ENCODE data around the gene SEMA3A.

Gene SEMA3A

DNA sequence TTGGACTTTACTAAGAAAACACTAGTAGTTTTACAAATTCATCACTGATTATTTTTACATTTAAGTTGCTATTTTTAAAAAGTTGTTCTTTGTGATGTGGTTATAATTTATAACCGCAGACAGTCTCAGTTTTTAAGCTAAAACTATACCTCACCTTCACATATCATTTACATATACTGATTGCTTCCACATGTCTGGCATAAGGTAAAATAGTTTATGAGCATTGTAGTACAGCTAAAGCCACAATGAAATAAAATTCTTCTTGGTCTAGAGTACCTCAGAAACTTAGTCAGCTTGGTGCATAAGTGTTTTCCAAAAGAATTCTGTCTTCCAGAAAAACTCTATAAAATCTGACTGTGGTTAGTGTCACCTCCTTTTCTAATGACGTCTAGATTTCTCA lies 13.0 kb downstream of the SEMA3A start:
- H3K4me3 ChIP-seq (ENCODE audit: control insufficient read depth, low read depth, low read length): no peak overlapping the region
- TF ChIP-seq, protein P1, sequence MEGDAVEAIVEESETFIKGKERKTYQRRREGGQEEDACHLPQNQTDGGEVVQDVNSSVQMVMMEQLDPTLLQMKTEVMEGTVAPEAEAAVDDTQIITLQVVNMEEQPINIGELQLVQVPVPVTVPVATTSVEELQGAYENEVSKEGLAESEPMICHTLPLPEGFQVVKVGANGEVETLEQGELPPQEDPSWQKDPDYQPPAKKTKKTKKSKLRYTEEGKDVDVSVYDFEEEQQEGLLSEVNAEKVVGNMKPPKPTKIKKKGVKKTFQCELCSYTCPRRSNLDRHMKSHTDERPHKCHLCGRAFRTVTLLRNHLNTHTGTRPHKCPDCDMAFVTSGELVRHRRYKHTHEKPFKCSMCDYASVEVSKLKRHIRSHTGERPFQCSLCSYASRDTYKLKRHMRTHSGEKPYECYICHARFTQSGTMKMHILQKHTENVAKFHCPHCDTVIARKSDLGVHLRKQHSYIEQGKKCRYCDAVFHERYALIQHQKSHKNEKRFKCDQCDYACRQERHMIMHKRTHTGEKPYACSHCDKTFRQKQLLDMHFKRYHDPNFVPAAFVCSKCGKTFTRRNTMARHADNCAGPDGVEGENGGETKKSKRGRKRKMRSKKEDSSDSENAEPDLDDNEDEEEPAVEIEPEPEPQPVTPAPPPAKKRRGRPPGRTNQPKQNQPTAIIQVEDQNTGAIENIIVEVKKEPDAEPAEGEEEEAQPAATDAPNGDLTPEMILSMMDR (conservative IDR thresholded peaks at IDR 0.05; ENCODE audit: control insufficient read depth, insufficient read depth, low read depth, low read length): no peak
- no peak for DNase-seq (ENCODE audit: low read depth)

DNA sequence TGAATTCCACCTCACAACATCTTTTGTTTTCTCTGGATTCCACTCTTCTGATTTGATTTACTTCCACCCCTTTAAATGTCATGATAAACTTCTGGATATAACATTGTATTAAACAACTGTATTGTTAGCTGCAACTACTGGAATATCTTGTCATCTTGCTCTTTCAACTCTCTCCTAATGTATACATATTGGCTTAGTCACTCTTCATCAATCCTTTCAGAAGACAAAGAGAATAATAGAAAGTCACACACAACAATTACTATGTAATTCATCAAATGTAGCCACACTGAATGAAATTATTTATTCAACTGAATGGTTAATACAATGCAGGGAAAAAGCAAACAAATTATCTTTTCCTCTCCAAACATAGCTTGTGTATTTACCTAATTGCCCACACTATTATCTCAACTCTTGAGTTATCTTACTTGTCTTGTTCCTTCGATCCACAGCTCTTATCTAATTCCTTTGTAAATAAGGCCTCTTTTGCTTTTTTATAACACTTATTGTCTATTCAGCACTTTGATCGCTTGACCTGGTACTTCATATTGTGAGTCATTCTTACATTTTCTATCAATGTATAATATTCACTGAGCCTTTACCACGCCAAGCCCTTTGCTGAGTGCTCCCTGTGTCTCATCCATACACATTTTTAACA lies 16.7 kb downstream of the SEMA3A start:
- DNase-seq (ENCODE audit: low read depth): no peak
- no peak overlapping the region for H3K4me3 ChIP-seq (ENCODE audit: control insufficient read depth, low read depth, low read length)
- TF ChIP-seq, protein P1 (conservative IDR thresholded peaks at IDR 0.05; ENCODE audit: control insufficient read depth, insufficient read depth, low read depth, low read length): no peak

DNA sequence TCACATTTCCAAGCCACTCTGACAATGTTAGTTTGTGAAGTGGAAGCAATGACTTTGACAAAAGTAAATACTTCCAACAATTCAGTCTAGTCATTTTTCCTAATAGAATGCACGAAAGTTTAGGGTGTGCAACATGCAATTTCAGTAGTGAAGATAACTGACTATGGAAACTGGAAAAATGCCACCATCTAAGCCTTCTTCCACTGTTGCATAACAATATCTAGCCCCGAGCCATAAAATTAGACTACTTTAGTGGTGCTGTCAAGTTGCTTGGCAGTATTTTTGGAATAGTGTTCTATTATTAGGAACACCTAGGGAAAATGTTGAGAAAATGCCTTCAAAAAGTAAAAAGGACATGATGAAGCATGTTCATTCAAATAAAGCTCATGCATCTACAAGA lies 17.9 kb downstream of the SEMA3A start:
- H3K4me3 ChIP-seq (ENCODE audit: control insufficient read depth, low read depth, low read length): no peak overlapping the region
- TF ChIP-seq, protein P1 (conservative IDR thresholded peaks at IDR 0.05; ENCODE audit: control insufficient read depth, insufficient read depth, low read depth, low read length): no peak
- DNase-seq (ENCODE audit: low read depth): no peak

DNA sequence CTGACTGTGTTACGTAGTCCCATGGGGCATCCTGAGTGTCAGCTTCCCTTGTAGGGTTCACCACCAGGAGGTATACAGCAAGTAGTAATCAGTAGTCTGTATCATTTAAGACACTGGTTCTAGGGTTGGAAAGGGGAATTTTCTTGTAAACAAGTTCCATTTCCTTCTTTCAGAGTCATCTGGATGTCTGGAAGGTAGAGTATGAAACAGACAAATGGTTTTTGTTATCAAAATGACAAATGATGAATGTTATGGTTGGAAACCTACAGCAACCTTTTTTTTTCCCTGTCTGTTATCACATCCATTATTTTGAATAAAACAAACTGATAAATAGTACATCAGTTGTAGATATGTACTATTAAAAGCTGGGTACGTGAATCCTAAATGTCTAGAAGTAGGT lies 19.1 kb downstream of the SEMA3A start:
- no peak overlapping the region for H3K4me3 ChIP-seq (ENCODE audit: control insufficient read depth, low read depth, low read length)
- TF ChIP-seq, protein P1 (conservative IDR thresholded peaks at IDR 0.05; ENCODE audit: control insufficient read depth, insufficient read depth, low read depth, low read length): no peak
- DNase-seq (ENCODE audit: low read depth): no peak

DNA sequence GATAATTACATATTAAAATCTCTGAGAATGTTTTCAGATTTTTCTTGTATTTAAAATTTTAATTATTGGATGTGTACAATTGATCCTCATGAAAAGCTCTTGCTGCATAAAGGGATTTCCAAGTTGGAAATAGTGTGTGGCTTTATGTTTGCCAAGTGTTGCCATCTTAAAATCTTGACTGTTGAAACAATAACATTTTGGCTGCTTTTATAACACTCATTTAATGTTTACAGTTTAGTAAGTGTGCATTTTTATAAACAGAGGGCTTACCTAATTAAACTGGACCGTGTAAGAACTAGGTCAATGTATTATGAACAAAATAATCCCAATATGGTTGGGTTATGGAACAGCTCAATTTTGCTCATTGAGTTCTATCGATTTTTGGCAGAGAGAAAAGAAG lies 23.9 kb downstream of the SEMA3A start:
- TF ChIP-seq, protein P1 (conservative IDR thresholded peaks at IDR 0.05; ENCODE audit: control insufficient read depth, insufficient read depth, low read depth, low read length): no peak
- H3K4me3 ChIP-seq (ENCODE audit: control insufficient read depth, low read depth, low read length): no peak overlapping the region
- no peak for DNase-seq (ENCODE audit: low read depth)

DNA sequence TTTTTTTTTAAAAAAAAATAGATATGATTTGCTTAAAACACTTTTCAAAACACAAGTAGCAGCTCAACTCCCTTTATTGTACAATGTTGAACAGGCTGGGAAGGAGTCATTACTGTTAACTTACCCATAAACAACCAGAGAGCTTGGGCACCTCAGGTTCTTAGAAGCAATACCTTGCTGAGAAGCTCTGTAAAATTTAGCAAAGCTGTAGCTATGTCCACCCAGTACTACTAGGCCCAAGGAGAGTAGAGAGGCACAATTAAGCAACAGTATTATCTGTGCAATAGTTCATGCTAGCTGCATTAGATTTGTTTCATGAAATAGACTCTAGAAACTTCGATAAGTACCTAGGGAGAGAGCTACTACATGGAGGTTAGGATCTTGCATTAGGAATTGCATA lies 32.0 kb downstream of the SEMA3A start:
- TF ChIP-seq, protein P1 (conservative IDR thresholded peaks at IDR 0.05; ENCODE audit: control insufficient read depth, insufficient read depth, low read depth, low read length): no peak
- H3K4me3 ChIP-seq (ENCODE audit: control insufficient read depth, low read depth, low read length): no peak overlapping the region
- no peak for DNase-seq (ENCODE audit: low read depth)

DNA sequence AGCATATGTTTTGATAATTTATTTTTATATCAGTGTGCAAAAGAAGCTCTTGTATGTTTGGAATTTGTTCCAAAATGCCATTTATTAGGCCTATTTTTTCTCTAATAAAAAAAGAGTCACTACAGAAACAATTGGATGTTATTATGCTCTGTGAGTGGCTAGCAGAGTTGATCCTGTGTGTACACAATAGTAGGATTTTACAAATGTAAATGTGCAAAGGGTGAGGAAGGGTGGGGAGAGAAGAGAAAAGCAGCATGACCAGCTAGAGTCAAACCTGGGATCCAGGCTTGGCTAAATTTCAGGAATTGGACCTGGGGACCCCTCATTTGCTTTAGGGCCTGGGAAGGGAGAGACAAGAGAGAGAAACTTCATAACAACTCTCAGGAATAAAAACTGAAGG lies 32.5 kb downstream of the SEMA3A start:
- no peak overlapping the region for H3K4me3 ChIP-seq (ENCODE audit: control insufficient read depth, low read depth, low read length)
- TF ChIP-seq, protein P1 (conservative IDR thresholded peaks at IDR 0.05; ENCODE audit: control insufficient read depth, insufficient read depth, low read depth, low read length): no peak
- no peak for DNase-seq (ENCODE audit: low read depth)

Measured in fibroblast of mammary gland (primary cell).